OCI-LY3 (cell line): ENCODE measurements around the gene MIB2.

Experiments
- CTCF ChIP-seq: fragments of 200-600, 300-600 bp; sonication (generic); IDR thresholded peaks from 2 replicates; pipeline ENCODE4 v1.5.1; 2014; ENCODE audit warnings: antibody characterized with exemption, low read length, low read depth
- EZH2phosphoT487 ChIP-seq: fragments of 200-600 bp; shearing (Covaris generic); IDR thresholded peaks from 2 replicates; pipeline ENCODE4 v1.6.1; 2018; ENCODE audit warnings: antibody characterized with exemption, mixed run types, low read depth

- TF ChIP-seq CTCF = no peak
- TF ChIP-seq EZH2phosphoT487 = no peak
Measured at GRCh38 chr1:1598720-1599029, 16.6 kb upstream of the MIB2 start.
